Glutamatergic neuron (in vitro differentiated cells): ENCODE results near the gene EN2. TPM values are rescaled to one million over a fixed set of nuclear protein-coding genes. Genes with fewer than 3 reads are reported as not detected.

Experiments used
- DNase-seq: peaks from one replicate; pipeline ENCODE4 v3.0.0; 2022
- H3K27ac Mint-ChIP-seq: one replicate; pipeline ENCODE4 v1.8.0; 2020; ENCODE audit warnings: mild to moderate bottlenecking, mixed read lengths, inconsistent platforms; ENCODE audit not compliant: unreplicated experiment
- H3K27me3 Mint-ChIP-seq: one replicate; pipeline ENCODE4 v1.8.0; 2020; ENCODE audit warnings: mild to moderate bottlenecking, moderate library complexity, mixed read lengths, inconsistent platforms; ENCODE audit not compliant: unreplicated experiment
- H3K36me3 Mint-ChIP-seq: one replicate; pipeline ENCODE4 v1.8.0; 2020; ENCODE audit warnings: mild to moderate bottlenecking, mixed read lengths, inconsistent platforms; ENCODE audit not compliant: unreplicated experiment
- H3K4me1 Mint-ChIP-seq: one replicate; pipeline ENCODE4 v1.8.0; 2020; ENCODE audit warnings: mild to moderate bottlenecking, low read depth, mixed read lengths, inconsistent platforms; ENCODE audit not compliant: unreplicated experiment
- H3K4me3 Mint-ChIP-seq: one replicate; pipeline ENCODE4 v1.8.0; 2020; ENCODE audit warnings: mild to moderate bottlenecking, mixed read lengths, inconsistent platforms; ENCODE audit not compliant: unreplicated experiment
- H3K9me3 Mint-ChIP-seq: one replicate; pipeline ENCODE4 v1.8.0; 2020; ENCODE audit warnings: mild to moderate bottlenecking, moderate library complexity, mixed read lengths, inconsistent platforms; ENCODE audit not compliant: unreplicated experiment
- total RNA-seq: library from RNA; stranded (reverse); fragmentation: NEBNext Ultra II Directional; extraction: Animal tissue kit (Norgen Biotek cat#: 25700); gene quantifications from one replicate; pipeline ENCODE4 v1.2.1, GENCODE V29; 2021; ENCODE audit not compliant: unreplicated experiment
- TF ChIP-seq, protein P1 (sequence below): fragments of 200-600 bp; sonication (generic); IDR thresholded peaks from one replicate; pipeline ENCODE4 v1.5.0; 2021; ENCODE audit not compliant: partially characterized antibody, unreplicated experiment

Gene EN2
- total RNA-seq, 1 donor from 2014 or later = 0.20 TPM

DNA sequence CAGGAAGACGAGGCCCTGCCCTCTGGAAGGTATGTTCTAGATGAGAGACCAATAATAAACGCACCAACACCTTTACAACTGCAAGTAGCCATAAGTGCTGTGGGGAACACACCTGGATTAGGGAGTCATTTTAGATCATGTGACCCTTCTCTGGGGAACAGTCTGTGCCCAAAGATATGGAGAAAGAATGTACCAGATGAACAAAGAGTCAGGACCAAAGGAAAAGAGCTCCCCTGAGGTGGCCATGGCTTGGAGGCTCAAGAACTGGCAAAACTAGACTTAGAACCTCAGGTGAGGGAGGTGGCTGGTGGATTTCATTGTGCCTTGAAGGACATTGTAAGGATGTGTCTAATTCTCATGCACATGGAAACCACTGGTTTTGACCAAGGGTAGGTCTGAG is 10.3 kb upstream of the EN2 start:
- H3K36me3 Mint-ChIP-seq = no peaks in the 10 kb centered on the region
- H3K9me3 Mint-ChIP-seq = peaks cover 12% of the 10 kb centered on the region
- peaks cover 33% of the 10 kb centered on the region for H3K27me3 Mint-ChIP-seq
- peak overlapping the region; percentile 46 for H3K4me3 Mint-ChIP-seq
- TF ChIP-seq, protein P1, sequence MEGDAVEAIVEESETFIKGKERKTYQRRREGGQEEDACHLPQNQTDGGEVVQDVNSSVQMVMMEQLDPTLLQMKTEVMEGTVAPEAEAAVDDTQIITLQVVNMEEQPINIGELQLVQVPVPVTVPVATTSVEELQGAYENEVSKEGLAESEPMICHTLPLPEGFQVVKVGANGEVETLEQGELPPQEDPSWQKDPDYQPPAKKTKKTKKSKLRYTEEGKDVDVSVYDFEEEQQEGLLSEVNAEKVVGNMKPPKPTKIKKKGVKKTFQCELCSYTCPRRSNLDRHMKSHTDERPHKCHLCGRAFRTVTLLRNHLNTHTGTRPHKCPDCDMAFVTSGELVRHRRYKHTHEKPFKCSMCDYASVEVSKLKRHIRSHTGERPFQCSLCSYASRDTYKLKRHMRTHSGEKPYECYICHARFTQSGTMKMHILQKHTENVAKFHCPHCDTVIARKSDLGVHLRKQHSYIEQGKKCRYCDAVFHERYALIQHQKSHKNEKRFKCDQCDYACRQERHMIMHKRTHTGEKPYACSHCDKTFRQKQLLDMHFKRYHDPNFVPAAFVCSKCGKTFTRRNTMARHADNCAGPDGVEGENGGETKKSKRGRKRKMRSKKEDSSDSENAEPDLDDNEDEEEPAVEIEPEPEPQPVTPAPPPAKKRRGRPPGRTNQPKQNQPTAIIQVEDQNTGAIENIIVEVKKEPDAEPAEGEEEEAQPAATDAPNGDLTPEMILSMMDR = no peak
- no peak overlapping the region for H3K27ac Mint-ChIP-seq
- no peak for DNase-seq
- H3K4me1 Mint-ChIP-seq = no peaks in the 10 kb centered on the region

DNA sequence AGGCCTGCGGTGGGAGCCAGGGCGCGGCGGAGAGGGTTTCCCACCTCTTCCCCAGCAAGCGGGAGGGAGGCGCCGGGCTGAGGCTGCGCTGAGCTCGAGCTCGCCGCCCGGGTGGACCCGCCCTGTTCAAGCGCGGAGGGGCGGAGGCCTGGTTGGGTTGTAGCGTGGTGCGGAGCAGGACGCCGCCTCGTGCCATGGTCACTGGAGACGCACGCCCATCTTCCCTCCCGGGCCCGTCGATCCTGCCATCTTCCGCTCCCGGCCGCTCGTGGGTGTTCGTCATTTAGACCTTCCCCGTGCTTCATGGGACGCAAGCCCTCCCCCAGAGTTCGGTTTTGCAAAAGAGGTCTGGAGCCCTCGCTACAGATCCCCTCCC is 9.3 kb upstream of the EN2 start:
- DNase-seq = peak; percentile 69
- TF ChIP-seq, protein P1 = no peak
- Mint-ChIP-seq H3K4me3 (peak overlapping the region; percentile 78), H3K36me3 (no peaks in the 10 kb centered on the region), H3K27me3 (peaks cover 40% of the 10 kb centered on the region), H3K4me1 (no peaks in the 10 kb centered on the region), H3K9me3 (peaks cover 15% of the 10 kb centered on the region), H3K27ac (no peak overlapping the region)

DNA sequence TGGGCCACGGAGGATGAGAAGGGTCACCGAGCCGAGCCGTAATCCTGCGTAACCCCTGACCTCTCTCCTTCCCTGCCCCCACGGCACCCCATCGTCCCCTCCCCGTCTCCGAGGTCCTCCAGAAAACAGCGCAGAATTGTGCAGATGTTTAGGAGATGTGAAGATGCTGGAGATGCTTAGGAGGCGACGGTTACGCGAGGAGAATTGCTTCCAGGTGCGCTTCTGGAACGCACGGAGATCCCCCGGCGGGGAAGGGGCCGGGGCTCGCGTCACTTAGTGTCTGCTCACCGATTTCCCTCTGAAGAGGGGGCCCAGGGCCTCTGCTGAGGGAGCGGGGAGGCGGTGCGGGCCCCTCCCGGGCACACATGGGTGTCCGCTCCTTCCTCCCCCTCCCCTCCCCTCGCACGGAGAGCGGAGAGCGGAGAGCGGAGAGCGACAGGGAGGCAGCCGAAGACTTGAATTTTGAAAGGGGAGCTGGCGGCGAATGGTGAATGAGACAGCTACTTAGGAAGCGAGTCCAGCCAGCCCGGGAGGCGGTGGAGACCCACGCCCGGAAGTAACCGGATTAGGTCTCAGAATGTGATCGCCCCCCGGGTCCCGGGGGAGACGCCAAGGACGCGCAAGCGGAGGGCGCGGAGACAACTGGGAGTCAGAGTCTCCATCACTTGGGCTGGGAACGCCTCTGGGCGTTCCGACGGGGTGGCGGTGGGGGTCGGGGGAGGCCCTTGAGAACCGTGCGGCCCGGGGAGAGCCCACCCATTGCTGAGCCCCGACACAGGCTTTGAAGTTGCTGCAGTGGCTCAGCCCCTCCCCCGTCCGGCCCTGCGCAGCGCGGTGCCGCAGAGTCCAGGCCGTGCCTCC is 8.7 kb upstream of the EN2 start:
- H3K4me1 Mint-ChIP-seq = no peaks in the 10 kb centered on the region
- no peak overlapping the region for H3K27ac Mint-ChIP-seq
- peaks cover 40% of the 10 kb centered on the region for H3K27me3 Mint-ChIP-seq
- H3K9me3 Mint-ChIP-seq = peaks cover 15% of the 10 kb centered on the region
- TF ChIP-seq, protein P1 = no peak
- peak overlapping the region; percentile 78 for H3K4me3 Mint-ChIP-seq
- H3K36me3 Mint-ChIP-seq = no peaks in the 10 kb centered on the region
- peak; percentile 50 for DNase-seq

DNA sequence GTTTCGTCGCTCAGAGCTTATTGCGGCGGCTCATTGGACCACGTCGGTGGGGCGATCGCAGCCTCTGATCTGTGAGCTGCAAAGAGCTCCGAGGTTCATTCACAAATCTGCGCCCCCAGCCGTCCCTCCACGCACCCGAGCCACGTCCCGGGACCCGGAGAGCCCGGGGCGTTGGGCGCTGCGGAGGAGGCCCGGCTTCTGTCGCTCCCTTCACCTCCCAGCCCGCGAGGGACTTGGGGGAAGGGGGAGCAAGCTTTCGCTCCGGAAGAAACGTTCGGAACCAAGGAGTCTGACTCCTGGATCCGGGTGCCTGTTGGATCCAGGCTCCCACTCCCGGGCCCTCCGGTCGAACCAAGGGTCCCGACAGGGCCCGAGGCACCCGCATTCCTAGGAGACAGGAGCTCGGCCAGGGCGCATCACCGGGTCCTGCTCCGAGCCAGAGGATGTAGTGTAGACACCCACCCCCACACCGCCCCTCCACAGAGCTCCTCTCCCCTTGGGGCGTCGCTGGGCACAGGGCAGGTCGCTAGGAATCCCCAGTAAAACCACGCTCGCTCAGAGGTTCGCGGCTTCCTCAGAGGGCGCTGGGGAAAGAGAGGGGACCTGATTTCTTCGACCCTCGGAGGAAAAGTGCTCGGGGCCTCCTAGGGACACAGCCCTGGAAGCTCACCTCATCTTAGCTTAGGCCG is 7.9 kb upstream of the EN2 start:
- Mint-ChIP-seq H3K27ac (no peak overlapping the region), H3K27me3 (peaks cover 43% of the 10 kb centered on the region), H3K36me3 (no peaks in the 10 kb centered on the region), H3K4me1 (no peaks in the 10 kb centered on the region), H3K9me3 (peaks cover 15% of the 10 kb centered on the region), H3K4me3 (no peak overlapping the region)
- no peak for DNase-seq
- TF ChIP-seq, protein P1 = no peak

DNA sequence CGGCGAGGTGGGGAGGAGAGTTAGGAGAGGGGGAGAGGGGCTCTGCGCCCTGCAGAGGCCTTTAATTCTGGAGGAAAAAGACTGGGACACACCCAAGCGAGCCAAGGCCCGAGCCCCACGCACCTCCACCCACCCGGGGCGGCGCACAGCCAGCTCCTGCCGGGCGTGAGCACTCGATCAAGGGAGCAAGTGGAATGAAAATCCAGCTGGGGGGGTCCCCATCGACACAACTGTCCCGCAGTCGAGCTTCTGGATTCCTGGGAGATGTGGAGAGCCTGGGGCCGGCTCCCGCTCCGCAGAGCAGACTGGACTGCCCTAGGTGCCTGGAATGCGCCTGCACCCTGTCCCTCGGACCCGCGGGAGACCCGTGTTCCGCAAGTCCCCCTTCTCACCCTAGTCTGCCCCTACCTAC is 7.4 kb upstream of the EN2 start:
- Mint-ChIP-seq H3K9me3 (peaks cover 15% of the 10 kb centered on the region), H3K27me3 (peaks cover 46% of the 10 kb centered on the region), H3K4me1 (no peaks in the 10 kb centered on the region), H3K4me3 (no peak overlapping the region), H3K27ac (no peak overlapping the region), H3K36me3 (no peaks in the 10 kb centered on the region)
- no peak for DNase-seq
- TF ChIP-seq, protein P1 = no peak
